AML-193 (cell line): ENCODE data around the gene FOXG1.

ENCODE experiments used
- DNase-seq, 2 experiments: peaks; one replicate each; lab custom pipeline; 2025; lab: John Stamatoyannopoulos, UW

FOXG1 gene

DNA sequence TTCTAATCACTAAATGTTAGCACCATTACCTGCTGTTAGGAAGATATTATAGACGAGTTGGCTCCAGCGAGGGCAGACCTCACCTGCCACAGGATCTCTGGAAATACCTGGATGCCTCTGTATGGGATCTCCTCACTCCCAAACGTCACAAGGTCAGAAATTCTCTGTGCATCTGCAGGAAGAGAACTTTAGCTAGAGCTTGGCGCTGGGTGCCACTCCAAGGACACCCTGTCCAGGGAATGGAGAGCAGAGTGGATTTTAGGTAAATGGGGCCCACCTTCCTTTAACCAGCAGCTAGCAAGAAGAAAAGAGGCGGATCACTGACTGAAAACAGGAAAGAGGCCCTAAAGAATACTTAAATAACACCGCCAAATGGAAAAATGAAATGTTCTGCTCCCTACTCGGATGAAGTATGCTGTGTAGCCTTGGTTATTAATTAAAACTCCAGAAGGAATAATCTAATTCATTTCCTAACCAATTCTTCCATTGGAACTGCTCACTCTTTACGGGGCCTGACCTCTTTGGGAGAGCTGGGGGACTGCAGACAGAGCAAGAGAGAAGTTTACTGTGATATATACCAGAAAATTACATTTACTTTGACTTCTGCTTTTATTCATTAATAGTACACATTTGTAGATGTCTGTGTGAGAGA, 4.2 kb upstream of the FOXG1 start:
- no peak for DNase-seq

DNA sequence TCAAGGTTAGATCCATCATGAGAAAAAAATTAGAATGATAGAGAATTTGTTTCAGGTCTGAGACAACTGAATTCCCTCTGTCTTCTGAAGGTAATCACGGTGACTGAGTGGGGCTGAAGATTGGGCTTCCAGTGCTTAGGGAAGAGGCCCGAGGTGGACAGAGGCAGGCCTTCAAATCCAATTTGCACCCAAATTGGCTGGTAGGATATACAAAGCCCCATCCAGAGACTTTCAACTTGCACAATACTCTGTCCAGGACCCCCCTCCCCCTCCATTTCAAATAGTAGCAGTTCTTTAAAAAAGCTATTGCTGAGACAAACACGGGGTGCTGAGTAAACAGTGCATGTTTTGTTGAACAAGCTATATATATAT, 3.6 kb upstream of the FOXG1 start:
- DNase-seq = no peak

DNA sequence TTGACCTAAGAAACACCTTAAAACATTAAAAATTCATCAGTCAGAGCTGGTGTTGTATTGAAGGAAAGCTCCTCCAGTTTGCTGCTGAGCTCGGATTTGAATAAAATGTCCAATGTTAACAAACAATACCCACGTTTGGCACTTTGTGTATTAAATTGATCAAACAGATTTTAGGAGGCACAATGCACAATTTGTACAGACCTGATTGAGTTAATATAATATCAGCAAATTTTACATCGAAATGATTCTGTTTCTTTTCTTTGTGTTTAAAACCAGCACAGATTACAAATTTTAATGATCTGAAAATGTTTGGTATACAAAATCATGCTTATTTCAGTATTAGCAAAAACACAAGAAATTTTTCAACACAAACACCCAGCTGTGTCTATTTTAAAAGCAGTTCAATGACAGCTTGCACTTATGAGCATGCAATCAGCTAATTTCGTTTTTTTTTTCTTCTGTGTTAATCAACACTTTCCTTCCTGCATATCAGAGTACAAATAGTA, 2.8 kb upstream of the FOXG1 start:
- DNase-seq = no peak

DNA sequence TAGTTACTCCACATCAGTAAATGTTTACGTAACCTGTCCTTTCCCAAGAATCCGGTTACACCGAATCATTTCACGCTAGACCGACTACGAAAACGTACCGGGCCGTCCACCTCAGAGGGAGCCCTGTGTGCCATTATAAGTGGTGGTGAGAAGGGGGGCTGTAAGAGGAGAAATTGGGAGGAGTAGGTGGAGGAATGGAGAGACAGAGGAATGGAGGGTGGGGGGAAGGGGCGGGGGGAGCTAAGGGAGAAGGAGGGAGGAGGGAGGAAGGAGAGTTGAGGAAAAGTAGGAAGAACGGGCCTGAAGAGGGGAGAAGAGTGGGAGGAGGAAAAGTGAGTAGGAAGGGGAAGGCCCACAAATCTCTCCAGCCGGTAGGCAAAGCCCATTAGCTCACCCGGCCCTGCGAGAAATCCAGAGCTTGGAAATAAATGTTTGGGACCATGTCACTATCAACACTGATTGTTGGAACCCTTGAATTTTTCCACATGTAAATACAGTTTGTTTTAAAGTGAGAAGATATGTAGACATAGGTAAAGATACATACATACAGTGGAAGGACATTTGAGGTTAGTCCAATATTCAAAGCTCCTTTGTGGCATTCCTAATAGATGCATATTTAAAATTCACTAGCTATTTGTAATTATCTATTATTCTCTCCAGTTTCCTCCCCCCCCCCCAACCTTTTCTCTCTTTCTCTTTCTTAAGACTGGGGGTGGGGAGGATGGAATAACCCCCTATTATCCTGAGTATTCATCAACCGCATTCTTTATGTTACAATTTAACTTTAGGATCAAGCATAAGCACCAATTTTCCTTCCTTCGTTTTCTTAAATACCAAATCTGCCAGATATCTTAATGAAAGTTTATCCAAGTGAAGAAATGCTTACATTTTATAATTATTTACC, 2.1 kb upstream of the FOXG1 start:
- no peak for DNase-seq

DNA sequence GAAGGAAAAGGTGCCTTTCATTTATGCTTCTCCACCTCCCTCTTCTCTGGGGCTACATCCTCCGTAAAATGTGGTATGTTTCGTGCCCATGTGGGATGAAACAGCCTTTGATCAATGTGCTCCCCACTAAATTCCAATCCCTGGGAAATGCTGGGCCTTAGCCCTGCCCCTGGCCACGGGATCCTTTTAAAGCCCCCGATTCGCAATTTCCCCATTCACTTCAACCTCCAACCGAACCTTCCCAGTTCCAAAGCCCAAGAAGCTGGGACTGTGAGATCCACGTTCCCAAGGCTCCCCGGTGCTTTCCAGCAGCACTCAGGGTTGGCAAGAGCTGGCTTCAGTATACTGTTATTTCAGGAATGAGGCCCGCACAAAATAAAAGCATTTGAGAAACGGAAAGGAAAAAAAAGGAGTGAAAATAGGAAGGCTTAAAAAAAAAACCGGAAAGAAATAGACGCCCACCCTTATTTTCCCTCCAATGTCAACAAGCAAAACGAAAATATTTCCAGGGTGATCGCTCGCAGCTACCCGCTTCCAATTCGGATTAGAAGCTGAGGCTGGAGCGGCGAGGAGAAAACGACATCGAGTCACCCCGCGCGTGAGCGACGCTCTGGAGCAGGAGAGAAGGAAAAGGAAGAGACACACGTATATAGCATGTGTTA, 1.3 kb upstream of the FOXG1 start:
- DNase-seq = no peak

DNA sequence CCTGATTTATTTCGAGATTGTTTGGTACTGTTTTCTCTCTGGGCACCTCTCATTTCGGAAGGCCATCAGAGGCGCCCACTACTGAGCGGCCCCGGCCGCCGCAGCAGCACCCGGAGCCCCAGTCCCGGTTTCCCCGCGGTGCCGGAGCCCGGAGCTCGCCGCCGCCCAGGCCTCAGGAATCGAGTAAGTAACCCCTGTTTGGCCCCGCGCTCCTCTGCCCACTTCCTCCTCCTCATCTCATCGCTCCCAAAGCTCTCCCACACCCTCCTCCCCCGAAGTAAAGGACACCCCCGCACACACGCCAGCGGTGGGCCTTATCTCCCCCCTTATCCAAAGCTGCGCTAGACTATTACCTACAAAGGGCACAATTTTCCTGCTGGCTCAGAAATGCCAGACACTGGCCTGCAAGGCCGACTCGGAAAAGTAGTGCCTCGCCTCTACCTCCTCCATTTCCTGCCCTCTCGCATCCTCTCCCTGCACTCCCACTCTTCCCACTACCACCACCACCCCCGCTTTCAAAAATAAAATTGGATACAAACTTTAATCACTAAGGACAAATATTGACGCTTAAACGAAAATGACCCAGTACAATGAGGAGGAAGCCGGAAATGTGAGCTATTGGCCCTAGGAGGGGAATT, 637 bp upstream of the FOXG1 start:
- DNase-seq = no peak

DNA sequence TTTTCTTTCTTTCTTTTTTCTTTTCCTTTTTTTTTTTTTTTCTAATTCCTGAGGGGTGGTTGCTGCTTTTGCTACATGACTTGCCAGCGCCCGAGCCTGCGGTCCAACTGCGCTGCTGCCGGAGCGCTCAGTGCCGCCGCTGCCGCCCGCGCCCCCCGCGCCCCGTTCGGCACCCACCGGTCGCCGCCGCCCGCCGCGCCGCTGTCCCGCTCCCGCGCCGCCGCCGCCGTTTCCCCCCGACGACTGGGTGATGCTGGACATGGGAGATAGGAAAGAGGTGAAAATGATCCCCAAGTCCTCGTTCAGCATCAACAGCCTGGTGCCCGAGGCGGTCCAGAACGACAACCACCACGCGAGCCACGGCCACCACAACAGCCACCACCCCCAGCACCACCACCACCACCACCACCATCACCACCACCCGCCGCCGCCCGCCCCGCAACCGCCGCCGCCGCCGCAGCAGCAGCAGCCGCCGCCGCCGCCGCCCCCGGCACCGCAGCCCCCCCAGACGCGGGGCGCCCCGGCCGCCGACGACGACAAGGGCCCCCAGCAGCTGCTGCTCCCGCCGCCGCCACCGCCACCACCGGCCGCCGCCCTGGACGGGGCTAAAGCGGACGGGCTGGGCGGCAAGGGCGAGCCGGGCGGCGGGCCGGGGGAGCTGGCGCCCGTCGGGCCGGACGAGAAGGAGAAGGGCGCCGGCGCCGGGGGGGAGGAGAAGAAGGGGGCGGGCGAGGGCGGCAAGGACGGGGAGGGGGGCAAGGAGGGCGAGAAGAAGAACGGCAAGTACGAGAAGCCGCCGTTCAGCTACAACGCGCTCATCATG, 654 bp downstream of the FOXG1 start:
- DNase-seq = no peak

DNA sequence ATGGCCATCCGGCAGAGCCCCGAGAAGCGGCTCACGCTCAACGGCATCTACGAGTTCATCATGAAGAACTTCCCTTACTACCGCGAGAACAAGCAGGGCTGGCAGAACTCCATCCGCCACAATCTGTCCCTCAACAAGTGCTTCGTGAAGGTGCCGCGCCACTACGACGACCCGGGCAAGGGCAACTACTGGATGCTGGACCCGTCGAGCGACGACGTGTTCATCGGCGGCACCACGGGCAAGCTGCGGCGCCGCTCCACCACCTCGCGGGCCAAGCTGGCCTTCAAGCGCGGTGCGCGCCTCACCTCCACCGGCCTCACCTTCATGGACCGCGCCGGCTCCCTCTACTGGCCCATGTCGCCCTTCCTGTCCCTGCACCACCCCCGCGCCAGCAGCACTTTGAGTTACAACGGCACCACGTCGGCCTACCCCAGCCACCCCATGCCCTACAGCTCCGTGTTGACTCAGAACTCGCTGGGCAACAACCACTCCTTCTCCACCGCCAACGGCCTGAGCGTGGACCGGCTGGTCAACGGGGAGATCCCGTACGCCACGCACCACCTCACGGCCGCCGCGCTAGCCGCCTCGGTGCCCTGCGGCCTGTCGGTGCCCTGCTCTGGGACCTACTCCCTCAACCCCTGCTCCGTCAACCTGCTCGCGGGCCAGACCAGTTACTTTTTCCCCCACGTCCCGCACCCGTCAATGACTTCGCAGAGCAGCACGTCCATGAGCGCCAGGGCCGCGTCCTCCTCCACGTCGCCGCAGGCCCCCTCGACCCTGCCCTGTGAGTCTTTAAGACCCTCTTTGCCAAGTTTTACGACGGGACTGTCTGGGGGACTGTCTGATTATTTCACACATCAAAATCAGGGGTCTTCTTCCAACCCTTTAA, 1.5 kb downstream of the FOXG1 start:
- DNase-seq = no peak

DNA sequence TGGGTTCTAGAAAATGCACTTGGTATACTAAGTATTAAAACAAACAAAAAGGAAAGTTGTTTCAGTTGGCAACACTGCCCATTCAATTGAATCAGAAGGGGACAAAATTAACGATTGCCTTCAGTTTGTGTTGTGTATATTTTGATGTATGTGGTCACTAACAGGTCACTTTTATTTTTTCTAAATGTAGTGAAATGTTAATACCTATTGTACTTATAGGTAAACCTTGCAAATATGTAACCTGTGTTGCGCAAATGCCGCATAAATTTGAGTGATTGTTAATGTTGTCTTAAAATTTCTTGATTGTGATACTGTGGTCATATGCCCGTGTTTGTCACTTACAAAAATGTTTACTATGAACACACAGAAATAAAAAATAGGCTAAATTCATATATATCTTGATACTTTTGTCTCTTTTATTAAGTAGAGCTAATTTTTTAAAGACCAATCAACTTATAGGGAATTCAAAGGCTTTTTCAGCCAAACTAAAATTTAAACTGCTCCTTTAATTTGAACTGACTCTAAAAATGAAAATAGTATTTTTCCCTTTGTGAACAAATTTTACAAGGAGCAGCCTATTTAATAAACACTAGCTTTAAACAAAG, 2.8 kb downstream of the FOXG1 start:
- no peak for DNase-seq

DNA sequence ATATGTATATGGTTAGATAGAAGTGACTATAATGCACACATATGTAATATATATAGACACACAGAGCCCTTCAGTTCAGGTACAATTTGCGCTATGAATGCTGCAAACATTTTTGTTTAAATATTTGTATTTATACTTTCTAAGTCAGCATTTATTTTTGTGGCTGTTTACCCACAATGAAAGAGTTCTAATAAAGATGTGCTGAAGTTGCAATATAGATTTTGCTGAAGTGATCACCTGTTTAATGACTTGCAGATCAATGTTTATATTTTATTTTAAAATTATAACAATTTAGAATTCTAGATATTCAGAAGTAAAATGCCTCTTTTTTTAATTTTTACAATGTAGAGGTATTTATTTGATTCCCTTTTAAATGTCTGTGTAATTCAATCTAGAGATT, 3.5 kb downstream of the FOXG1 start:
- DNase-seq = no peak

DNA sequence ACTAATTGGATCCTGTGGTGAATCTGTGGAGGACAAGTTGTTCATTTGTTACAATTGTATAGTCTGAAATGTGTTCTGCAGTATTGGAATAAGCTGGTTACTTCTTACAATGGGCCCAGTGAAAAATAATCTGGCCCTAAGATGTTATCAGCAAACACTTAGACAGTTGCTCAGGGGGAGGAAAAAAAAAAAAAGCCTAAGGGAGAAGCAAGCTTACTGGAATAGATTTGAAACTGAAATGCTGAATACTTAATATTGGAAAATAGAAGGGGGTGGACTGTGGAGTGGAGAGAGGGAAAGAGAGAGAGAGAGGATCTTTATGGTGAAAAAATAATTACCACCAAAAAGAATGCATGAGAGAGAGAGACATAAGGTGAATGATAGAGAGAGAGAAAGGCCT, 4.0 kb downstream of the FOXG1 start:
- no peak for DNase-seq

DNA sequence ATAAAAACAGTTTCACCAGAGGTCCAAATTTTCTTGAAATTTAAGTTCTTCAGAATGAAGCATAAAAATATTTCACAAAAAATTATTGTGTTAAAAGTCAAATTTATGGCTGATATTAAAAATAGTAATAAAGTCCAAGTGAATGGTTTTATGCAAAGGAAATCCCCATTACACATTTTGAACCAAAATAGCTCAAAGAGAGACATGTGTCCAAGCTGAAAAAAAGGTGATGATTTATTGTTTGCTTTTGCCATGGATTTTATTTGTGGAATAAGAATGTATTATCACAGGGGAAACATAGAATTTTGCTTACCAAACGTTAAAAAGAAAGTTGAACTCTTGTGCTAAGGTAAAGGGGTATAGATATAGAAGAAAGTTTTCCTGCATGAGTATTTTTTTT, 4.6 kb downstream of the FOXG1 start:
- DNase-seq = no peak

DNA sequence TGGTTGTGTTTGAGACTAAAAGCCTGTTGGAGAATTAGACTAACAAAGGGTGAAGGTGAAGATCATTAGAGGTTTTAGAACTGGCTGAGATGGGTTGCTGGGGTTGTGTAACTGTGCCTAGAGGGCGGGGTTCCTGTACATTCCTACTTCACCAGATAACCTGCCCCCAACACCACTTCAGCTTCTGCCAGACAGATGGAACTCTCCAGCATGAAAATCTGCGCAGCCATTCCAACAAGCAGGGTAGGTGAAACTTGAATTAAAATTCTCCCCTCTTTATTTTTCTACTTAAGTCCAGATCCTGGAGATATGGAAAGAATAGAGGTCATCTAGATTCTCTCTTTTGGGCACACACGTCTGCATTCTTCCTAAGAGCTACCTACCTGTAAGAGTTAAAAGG, 6.0 kb downstream of the FOXG1 start:
- DNase-seq = no peak

DNA sequence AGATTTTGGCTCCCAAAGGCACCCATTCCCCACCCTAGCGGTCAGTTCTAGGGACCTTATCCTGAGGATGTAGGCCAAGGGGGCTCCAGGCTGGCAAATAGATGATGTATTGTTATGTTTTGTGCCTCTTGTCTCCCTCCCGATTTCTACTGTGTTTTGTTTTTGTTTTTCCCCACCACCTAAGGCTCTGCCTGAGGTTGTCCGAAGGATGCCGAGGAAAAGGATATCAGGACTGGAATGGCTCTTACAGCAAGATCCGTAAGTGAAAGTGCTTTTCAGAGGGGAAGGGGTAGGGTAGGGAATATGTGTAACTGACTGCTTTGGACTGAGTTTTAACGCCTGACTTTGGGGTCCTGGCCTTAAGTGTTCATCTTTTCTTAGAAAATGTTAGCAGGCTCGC, 6.6 kb downstream of the FOXG1 start:
- DNase-seq = no peak

DNA sequence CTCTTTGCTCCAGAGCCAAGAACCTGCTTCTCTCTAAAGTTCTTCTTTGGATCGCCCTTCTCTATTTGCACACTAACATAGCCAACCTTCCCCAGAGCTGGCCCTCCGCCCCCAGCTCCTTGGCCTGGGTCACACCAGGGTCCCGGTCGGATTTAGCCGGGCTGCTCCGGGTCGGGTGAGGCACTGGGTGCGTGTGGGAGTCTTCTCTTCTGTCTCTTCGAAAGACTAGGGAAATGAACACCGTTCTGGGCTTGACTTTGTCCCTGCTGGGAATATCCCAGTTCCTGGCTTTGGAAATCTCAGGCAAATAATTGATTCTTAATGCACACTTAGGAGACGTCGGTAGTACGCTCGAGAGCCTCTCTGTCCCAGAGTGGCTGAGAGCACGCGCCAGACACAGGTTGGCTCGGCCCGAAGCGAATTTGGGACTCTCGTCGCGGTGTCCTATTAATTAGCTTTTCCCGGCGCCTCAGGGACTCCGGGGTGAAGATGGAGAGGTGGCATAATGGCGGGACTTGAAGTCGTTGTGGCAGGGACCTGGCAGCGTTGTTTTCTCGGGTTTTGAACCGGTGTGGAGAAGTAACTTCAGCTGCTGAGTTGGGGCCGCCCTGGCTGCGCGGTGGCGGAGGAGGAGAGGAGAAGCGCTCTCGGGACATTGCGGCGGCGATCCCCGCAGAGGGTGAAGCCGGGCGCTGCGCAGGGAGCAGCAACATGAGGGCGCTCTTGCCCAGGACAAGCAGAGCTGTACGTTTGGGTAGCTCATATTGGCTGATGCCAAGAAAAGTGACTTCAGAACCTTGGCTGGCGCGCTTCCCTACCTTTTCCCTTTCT, 7.5 kb downstream of the FOXG1 start:
- DNase-seq = no peak

DNA sequence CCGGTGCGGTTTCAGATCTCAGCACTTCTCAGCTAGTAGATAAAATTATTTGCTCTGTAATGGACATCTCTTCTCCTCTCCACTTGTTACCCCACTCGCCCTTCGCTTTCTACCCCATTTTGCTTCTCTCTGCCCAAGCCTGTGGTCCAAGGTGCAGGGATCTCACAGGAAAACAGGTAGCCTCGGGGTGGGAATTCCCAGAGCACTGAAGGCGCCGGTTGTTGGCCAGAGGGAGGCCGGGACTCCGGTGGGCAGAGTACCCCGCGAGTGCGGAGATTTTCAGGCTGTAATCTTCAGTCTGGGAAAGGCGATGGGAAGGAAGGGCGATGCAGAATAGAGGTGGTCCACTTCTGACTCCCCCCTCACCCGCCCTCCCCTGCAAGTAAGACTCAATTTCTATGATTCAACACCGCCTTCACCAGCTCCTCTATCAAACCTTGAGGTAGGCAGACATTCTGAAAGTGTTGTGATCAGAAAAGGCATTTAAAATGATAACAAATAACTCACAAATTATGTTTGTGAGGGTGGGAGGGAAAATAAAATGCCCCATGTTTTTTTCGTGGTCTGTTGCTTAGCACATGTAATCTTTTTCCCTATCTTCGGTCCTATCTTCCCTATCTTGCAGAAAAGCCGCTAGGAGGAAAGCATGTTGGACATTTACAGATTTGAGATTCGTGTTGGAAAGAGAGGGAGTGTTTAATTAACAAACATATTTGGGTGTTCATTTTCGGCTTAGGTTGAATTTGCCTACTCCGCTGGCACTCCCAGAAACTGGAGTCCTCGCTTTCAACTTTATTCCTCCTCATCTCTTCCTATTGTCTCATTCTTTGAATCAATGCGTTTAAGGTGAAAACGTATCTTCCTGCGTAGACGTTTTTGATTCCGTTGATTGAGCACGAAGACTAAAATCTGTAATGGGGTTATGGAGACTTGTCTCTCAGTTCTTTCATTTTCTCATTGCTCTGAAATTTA, 8.5 kb downstream of the FOXG1 start:
- no peak for DNase-seq

DNA sequence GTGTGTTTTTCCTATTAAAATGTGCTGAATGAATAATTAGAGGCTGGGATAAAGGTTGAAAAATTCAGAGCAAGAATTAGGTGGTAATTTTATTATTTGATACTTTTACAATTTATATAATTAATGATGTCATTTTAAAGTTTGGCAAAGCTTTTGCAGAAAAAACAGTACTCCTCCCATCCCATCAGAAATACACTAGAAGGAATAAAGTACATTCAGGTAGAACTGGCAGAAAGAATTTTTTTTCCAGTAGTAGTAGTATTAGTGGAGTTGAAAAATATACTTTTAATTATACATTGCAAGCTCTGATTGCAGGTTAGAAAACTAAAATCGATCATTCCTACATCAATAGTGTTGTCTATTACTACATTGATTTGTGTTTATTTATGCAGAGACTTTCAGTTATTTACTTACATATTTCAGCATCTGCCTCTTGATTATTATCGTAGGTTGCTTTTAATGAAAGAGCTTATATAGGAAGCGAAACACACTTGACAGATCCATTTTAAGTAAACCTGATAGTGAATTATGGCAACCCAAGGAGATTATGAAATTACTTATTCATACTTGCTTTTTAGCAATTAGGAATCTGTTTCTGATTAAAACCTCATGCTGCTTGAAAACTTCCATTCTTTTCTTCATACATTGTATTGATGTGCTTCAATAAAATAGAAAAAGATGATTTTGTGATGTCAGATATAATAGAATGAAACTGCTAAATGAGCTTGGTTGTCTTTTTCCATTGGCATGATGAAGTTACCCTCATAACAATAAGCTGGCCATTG, 10.1 kb downstream of the FOXG1 start:
- DNase-seq = no peak
